Peyer's patch (tissue), 4 donors: ENCODE results near the gene IRF5. TPM values are rescaled to one million over a fixed set of nuclear protein-coding genes. Genes with fewer than 3 reads are reported as not detected.

Experiments
- DNase-seq, 3 donors: peaks; one replicate each; pipeline ENCODE4 v3.0.0-alpha.2; 2017 to 2019
- H3K27ac ChIP-seq, 4 donors: fragments of 200-600 bp; sonication (generic); one replicate each; pipeline ENCODE4 v1.5.1; 2016 to 2019
- H3K27me3 ChIP-seq, 2 donors: fragments of 200-600 bp; sonication (generic); one replicate each; pipeline ENCODE4 v1.5.1; 2019
- H3K36me3 ChIP-seq, 3 donors: fragments of 200-600 bp; sonication (generic); one replicate each; pipeline ENCODE4 v1.5.1; 2016 to 2019
- H3K4me1 ChIP-seq, 4 donors: fragments of 200-600 bp; sonication (generic); one replicate each; pipeline ENCODE4 v1.5.1; 2016 to 2019
- H3K4me3 ChIP-seq, 4 donors: fragments of 200-600 bp; sonication (generic); 1 replicate in 3 of 4; 2 replicates in 1 of 4; pipeline ENCODE4 v1.5.1; 2016 to 2019; ENCODE audit warnings: mild to moderate bottlenecking in 1 of 4
- H3K9me3 ChIP-seq, 4 donors: fragments of 200-600 bp; sonication (generic); one replicate each; pipeline ENCODE4 v1.5.1; 2016 to 2019; ENCODE audit warnings: mild to moderate bottlenecking in 1 of 4
- POLR2A ChIP-seq, 2 donors: fragments of 450-650 bp; IDR thresholded peaks; one replicate each; pipeline ENCODE4 v1.5.1; 2017; ENCODE audit warnings: antibody characterized with exemption in 2 of 2, mild to moderate bottlenecking in 2 of 2, moderate library complexity in 2 of 2
- total RNA-seq, 4 donors: library from RNA; depleted of rRNA; stranded (reverse); fragments of >200 nt; gene quantifications; one replicate each; pipeline ENCODE4 v1.1.0, GENCODE V29; 2016
- TF ChIP-seq, protein P1 (sequence below), 6 experiments: fragments of 450-650 bp in 4 of 6; fragments of 200-600 bp in 2 of 6; sonication (generic) in 1 of 6; IDR thresholded peaks; one replicate each; pipeline ENCODE4 v1.5.1; 2017 to 2019; ENCODE audit warnings: antibody characterized with exemption in 6 of 6, mild to moderate bottlenecking in 3 of 6, moderate library complexity in 1 of 6

Gene IRF5
- total RNA-seq, 4 donors from 2014 or later: 16.9 to 27.1 (median 21.7) TPM

GRCh38 chr7:128945668-128946366 is 8.1 kb downstream of the IRF5 start:
- H3K9me3 ChIP-seq: no peaks in the 10 kb centered on the region
- no peak for DNase-seq
- H3K27me3 ChIP-seq: no peaks in the 10 kb centered on the region
- TF ChIP-seq, protein P1, sequence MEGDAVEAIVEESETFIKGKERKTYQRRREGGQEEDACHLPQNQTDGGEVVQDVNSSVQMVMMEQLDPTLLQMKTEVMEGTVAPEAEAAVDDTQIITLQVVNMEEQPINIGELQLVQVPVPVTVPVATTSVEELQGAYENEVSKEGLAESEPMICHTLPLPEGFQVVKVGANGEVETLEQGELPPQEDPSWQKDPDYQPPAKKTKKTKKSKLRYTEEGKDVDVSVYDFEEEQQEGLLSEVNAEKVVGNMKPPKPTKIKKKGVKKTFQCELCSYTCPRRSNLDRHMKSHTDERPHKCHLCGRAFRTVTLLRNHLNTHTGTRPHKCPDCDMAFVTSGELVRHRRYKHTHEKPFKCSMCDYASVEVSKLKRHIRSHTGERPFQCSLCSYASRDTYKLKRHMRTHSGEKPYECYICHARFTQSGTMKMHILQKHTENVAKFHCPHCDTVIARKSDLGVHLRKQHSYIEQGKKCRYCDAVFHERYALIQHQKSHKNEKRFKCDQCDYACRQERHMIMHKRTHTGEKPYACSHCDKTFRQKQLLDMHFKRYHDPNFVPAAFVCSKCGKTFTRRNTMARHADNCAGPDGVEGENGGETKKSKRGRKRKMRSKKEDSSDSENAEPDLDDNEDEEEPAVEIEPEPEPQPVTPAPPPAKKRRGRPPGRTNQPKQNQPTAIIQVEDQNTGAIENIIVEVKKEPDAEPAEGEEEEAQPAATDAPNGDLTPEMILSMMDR (IDR thresholded peaks at IDR 0.05): no peak
- TF ChIP-seq POLR2A (IDR thresholded peaks at IDR 0.05): no peak
- H3K4me1 ChIP-seq: peaks cover 0 to 5% (median 0%) of the 10 kb centered on the region in 4 donors
- H3K27ac ChIP-seq: no peak overlapping the region
- no peak overlapping the region for H3K4me3 ChIP-seq
- H3K36me3 ChIP-seq: no peaks in the 10 kb centered on the region

DNA sequence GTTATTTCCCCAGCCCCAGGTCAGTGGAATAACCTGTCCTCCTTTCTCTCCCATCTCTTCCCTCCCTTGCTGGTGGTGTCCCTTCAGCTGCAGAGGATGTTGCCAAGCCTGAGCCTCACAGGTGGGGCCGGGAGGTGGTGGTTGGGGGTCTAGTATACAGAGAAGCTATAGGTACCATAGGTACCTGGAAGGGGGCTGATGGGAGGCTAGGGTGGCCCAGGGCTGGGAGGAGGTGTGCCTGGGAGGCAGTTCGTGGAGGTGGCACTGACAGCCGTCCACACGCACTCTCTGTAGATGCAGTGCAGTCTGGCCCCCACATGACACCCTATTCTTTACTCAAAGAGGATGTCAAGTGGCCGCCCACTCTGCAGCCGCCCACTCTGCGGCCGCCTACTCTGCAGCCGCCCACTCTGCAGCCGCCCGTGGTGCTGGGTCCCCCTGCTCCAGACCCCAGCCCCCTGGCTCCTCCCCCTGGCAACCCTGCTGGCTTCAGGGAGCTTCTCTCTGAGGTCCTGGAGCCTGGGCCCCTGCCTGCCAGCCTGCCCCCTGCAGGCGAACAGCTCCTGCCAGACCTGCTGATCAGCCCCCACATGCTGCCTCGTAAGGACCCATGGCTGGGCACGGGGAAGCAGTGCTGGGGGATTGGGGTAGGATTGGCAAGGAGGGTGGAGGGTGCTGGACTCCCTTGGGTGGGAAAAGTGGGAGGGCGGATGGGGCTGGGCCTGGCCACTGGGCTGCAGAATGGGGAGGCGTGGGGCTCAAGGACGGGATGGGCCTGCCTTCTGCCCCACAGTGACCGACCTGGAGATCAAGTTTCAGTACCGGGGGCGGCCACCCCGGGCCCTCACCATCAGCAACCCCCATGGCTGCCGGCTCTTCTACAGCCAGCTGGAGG is 9.5 kb downstream of the IRF5 start:
- no peak overlapping the region for H3K27ac ChIP-seq
- H3K4me1 ChIP-seq: peaks cover 0 to under 1% (median 0%) of the 10 kb centered on the region in 4 donors
- H3K27me3 ChIP-seq: no peaks in the 10 kb centered on the region
- DNase-seq: no peak
- no peaks in the 10 kb centered on the region for H3K9me3 ChIP-seq
- TF ChIP-seq, protein P1 (IDR thresholded peaks at IDR 0.05): peak in 3 of 6 experiments; percentile 16 to 24 (median 16)
- TF ChIP-seq POLR2A (IDR thresholded peaks at IDR 0.05): no peak
- peaks cover 0 to 1% (median 0%) of the 10 kb centered on the region in 3 donors for H3K36me3 ChIP-seq
- no peak overlapping the region for H3K4me3 ChIP-seq

DNA sequence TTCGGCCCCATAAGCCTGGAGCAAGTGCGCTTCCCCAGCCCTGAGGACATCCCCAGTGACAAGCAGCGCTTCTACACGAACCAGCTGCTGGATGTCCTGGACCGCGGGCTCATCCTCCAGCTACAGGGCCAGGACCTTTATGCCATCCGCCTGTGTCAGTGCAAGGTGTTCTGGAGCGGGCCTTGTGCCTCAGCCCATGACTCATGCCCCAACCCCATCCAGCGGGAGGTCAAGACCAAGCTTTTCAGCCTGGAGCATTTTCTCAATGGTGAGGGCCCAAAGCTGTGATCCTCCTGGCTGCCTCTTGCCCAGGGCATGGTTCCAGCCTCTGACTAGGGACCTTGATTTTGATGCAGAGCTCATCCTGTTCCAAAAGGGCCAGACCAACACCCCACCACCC is 10.1 kb downstream of the IRF5 start:
- no peak overlapping the region for H3K4me3 ChIP-seq
- H3K27ac ChIP-seq: no peak overlapping the region

DNA sequence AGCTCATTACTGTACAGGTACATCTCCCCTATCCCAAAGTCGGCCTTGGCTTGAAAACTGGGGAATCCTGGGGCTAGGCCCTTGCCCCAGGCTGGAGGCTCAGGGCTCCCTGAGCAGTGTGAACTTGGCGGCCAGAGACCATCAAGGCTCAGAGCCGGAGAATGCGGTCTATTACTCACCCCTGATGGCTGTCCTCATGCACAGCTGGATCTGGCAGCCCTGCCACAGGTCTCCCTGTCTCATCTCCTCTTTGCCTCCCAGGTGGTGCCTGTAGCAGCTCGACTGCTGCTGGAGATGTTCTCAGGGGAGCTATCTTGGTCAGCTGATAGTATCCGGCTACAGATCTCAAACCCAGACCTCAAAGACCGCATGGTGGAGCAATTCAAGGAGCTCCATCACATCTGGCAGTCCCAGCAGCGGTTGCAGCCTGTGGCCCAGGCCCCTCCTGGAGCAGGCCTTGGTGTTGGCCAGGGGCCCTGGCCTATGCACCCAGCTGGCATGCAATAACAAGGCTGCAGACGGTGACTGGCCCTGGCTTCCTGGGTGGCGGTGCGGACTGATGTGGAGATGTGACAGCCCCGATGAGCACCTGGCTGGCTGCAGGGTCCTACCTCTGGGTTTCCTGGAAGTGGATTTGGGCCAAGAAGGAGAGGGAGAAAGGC is 10.7 kb downstream of the IRF5 start:
- Histone ChIP-seq H3K27me3 (no peaks in the 10 kb centered on the region), H3K27ac (no peak overlapping the region), H3K36me3 (peaks cover 0 to 14% (median 0%) of the 10 kb centered on the region in 3 donors), H3K4me1 (no peaks in the 10 kb centered on the region), H3K4me3 (no peak overlapping the region), H3K9me3 (no peaks in the 10 kb centered on the region)
- TF ChIP-seq POLR2A (IDR thresholded peaks at IDR 0.05): no peak
- TF ChIP-seq, protein P1 (IDR thresholded peaks at IDR 0.05): no peak
- DNase-seq: no peak

More for the DNA sequence above, 10.1 kb downstream of the IRF5 start:
- Histone ChIP-seq H3K9me3 (no peaks in the 10 kb centered on the region), H3K27me3 (no peaks in the 10 kb centered on the region), H3K4me1 (no peaks in the 10 kb centered on the region), H3K36me3 (peaks cover 0 to 8% (median 0%) of the 10 kb centered on the region in 3 donors)
- no peak for DNase-seq
- TF ChIP-seq, protein P1 (IDR thresholded peaks at IDR 0.05): no peak
- TF ChIP-seq POLR2A (IDR thresholded peaks at IDR 0.05): no peak

- Histone ChIP-seq H3K4me1 (no peaks in the 10 kb centered on the region), H3K27me3 (no peaks in the 10 kb centered on the region), H3K36me3 (peaks cover 0 to 21% (median 0%) of the 10 kb centered on the region in 3 donors), H3K4me3 (no peak overlapping the region), H3K27ac (no peak overlapping the region), H3K9me3 (no peaks in the 10 kb centered on the region)
- no peak for TF ChIP-seq POLR2A (IDR thresholded peaks at IDR 0.05)
- TF ChIP-seq, protein P1 (IDR thresholded peaks at IDR 0.05): no peak
- DNase-seq: no peak
Observed at GRCh38 chr7:128948976-128949760, 11.4 kb downstream of the IRF5 start.
